ENCODE data around the gene APBA1.

APBA1 gene

DNA sequence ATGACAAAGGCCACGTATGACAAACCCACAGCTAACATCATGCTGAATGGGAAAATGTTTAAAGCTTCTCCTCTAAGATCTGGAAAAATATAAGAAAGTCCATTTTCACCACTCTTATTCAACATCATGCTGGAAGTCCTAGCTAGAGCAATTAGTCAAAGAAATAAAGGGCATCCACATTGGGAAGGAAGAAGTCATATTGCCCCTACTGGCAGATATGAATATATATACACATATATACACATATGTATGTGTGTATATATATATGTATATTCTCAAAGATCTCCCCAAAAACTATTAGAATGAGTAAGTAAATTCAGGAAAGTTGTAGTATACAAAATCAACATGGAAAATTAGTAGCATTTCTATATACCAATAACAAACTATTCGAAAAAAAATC is 17.1 kb downstream of the APBA1 start:
- peaks cover 1% of the 10 kb centered on the region; the same call in 1 of the 2 replicates for H3K27me3 ChIP-seq (ENCODE audit: control insufficient read depth, low read length)
- no peaks in the 10 kb centered on the region for H4K20me1 ChIP-seq (ENCODE audit: control insufficient read depth, insufficient read depth, low read depth, low read length)
- H3K4me2 ChIP-seq (ENCODE audit: low read length): no peak overlapping the region
- H3K4me3 ChIP-seq (ENCODE audit: low read length): no peak overlapping the region
- no peaks in the 10 kb centered on the region for H3K36me3 ChIP-seq (ENCODE audit: control insufficient read depth, low read length)
- no peaks in the 10 kb centered on the region for H3K9me3 ChIP-seq (ENCODE audit: control insufficient read depth, insufficient read depth, low read length)
- no peaks in the 10 kb centered on the region for H3K4me1 ChIP-seq (ENCODE audit: control insufficient read depth, low read length)
- 0 out of 2 replicates have a peak, but pooled peaks cover 2% of the 10 kb centered on the region for H3K9me2 ChIP-seq (replicated peaks; ENCODE audit: control insufficient read depth, low read length)
- H3F3A ChIP-seq (ENCODE audit: control insufficient read depth, insufficient read depth): no peaks in the 10 kb centered on the region
- no peak for TF ChIP-seq EZH2phosphoT487 (IDR thresholded peaks at IDR 0.05; ENCODE audit: borderline replicate concordance, low read length)
- TF ChIP-seq, protein P1, sequence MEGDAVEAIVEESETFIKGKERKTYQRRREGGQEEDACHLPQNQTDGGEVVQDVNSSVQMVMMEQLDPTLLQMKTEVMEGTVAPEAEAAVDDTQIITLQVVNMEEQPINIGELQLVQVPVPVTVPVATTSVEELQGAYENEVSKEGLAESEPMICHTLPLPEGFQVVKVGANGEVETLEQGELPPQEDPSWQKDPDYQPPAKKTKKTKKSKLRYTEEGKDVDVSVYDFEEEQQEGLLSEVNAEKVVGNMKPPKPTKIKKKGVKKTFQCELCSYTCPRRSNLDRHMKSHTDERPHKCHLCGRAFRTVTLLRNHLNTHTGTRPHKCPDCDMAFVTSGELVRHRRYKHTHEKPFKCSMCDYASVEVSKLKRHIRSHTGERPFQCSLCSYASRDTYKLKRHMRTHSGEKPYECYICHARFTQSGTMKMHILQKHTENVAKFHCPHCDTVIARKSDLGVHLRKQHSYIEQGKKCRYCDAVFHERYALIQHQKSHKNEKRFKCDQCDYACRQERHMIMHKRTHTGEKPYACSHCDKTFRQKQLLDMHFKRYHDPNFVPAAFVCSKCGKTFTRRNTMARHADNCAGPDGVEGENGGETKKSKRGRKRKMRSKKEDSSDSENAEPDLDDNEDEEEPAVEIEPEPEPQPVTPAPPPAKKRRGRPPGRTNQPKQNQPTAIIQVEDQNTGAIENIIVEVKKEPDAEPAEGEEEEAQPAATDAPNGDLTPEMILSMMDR (IDR thresholded peaks at IDR 0.05; ENCODE audit: low read depth, low read length, poor library complexity, severe bottlenecking): no peak
- H3K79me2 ChIP-seq (ENCODE audit: control insufficient read depth, low read length): no peaks in the 10 kb centered on the region
- H3K27ac ChIP-seq (ENCODE audit: low read depth, low read length): no peak overlapping the region

GRCh38 chr9:69653261-69653660 is 18.9 kb downstream of the APBA1 start:
- Histone ChIP-seq H3K9me3 (ENCODE audit: control insufficient read depth, insufficient read depth, low read length) (no peaks in the 10 kb centered on the region), H3K4me3 (ENCODE audit: low read length) (no peak overlapping the region), H3K27me3 (ENCODE audit: control insufficient read depth, low read length) (no peaks in the 10 kb centered on the region), H3K9me2 (replicated peaks; ENCODE audit: control insufficient read depth, low read length) (0 out of 2 replicates have a peak, but pooled peaks cover 2% of the 10 kb centered on the region), H3K36me3 (ENCODE audit: control insufficient read depth, low read length) (no peaks in the 10 kb centered on the region), H3K4me2 (ENCODE audit: low read length) (no peak overlapping the region), H3K4me1 (ENCODE audit: control insufficient read depth, low read length) (no peaks in the 10 kb centered on the region), H4K20me1 (ENCODE audit: control insufficient read depth, insufficient read depth, low read depth, low read length) (no peaks in the 10 kb centered on the region), H3K79me2 (ENCODE audit: control insufficient read depth, low read length) (no peaks in the 10 kb centered on the region), H3K27ac (ENCODE audit: low read depth, low read length) (no peak overlapping the region), H3F3A (ENCODE audit: control insufficient read depth, insufficient read depth) (no peaks in the 10 kb centered on the region)
- TF ChIP-seq EZH2phosphoT487 (IDR thresholded peaks at IDR 0.05; ENCODE audit: borderline replicate concordance, low read length): no peak
- TF ChIP-seq, protein P1 (IDR thresholded peaks at IDR 0.05; ENCODE audit: low read depth, low read length, poor library complexity, severe bottlenecking): no peak

DNA sequence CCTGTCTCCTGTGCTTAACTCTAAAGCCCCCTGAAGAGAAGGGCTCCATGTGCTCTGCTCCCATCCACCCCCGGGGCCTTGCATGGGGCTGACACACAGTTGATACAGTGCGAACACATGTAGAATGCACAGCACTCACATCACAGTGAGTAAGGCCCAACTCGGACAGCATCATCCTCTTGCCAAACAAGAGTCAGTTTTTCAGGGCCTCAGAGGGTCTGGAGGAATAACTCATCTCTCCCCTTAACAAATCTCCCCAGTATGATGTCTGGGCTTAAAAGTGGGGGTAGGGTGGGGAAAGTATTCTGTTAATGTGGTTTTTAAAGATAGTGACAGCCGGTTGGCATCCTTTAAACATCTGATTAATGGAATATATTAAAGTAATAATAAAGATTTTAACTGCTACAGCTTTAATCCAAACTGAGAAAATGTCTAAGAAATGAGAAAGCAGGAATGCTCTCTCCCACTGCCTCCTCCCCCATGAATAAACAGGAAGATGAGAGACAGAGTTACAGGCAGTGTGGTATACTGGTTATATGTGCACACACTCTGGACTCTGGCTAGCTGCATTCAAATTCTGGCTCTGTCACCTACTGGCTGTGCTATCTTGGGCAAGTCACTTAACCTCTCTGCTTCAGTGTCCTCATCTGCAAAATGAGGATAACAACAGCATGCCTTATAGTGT is 22.5 kb downstream of the APBA1 start:
- H3F3A ChIP-seq (ENCODE audit: control insufficient read depth, insufficient read depth): no peaks in the 10 kb centered on the region
- no peak for TF ChIP-seq EZH2phosphoT487 (IDR thresholded peaks at IDR 0.05; ENCODE audit: borderline replicate concordance, low read length)
- TF ChIP-seq, protein P1 (IDR thresholded peaks at IDR 0.05; ENCODE audit: low read depth, low read length, poor library complexity, severe bottlenecking): no peak
- H3K4me2 ChIP-seq (ENCODE audit: low read length): no peak overlapping the region

More for the DNA sequence above, 22.5 kb downstream of the APBA1 start:
- Histone ChIP-seq H3K36me3 (ENCODE audit: control insufficient read depth, low read length) (no peaks in the 10 kb centered on the region), H3K27me3 (ENCODE audit: control insufficient read depth, low read length) (peaks cover 12% of the 10 kb centered on the region; the same call in 1 of the 2 replicates), H3K79me2 (ENCODE audit: control insufficient read depth, low read length) (no peaks in the 10 kb centered on the region), H3K4me3 (ENCODE audit: low read length) (no peak overlapping the region), H3K4me1 (ENCODE audit: control insufficient read depth, low read length) (no peaks in the 10 kb centered on the region), H3K9me2 (replicated peaks; ENCODE audit: control insufficient read depth, low read length) (no peaks in the 10 kb centered on the region), H3K9me3 (ENCODE audit: control insufficient read depth, insufficient read depth, low read length) (no peaks in the 10 kb centered on the region), H4K20me1 (ENCODE audit: control insufficient read depth, insufficient read depth, low read depth, low read length) (no peaks in the 10 kb centered on the region), H3K27ac (ENCODE audit: low read depth, low read length) (no peak overlapping the region)
